ENCODE data around the gene BAMBI.

GRCh38 chr10:28710202-28710886 is 33.0 kb downstream of the BAMBI start:
- TF ChIP-seq, protein P1, sequence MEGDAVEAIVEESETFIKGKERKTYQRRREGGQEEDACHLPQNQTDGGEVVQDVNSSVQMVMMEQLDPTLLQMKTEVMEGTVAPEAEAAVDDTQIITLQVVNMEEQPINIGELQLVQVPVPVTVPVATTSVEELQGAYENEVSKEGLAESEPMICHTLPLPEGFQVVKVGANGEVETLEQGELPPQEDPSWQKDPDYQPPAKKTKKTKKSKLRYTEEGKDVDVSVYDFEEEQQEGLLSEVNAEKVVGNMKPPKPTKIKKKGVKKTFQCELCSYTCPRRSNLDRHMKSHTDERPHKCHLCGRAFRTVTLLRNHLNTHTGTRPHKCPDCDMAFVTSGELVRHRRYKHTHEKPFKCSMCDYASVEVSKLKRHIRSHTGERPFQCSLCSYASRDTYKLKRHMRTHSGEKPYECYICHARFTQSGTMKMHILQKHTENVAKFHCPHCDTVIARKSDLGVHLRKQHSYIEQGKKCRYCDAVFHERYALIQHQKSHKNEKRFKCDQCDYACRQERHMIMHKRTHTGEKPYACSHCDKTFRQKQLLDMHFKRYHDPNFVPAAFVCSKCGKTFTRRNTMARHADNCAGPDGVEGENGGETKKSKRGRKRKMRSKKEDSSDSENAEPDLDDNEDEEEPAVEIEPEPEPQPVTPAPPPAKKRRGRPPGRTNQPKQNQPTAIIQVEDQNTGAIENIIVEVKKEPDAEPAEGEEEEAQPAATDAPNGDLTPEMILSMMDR (IDR thresholded peaks at IDR 0.05 in 8 of 11, conservative IDR thresholded peaks at IDR 0.05 in 3 of 11), result no peak
- TF ChIP-seq POLR2A (IDR thresholded peaks at IDR 0.05) (no peak), POLR2AphosphoS5 (IDR thresholded peaks at IDR 0.05) (no peak)

All from spleen (tissue), 7 donors.